Measurements from ENCODE around the gene PRIM2.
"Not testable (repeated sequence)": the region's sequence is repeated elsewhere in the genome, so short reads cannot be mapped to it uniquely, and the experiment has no call there.

The PRIM2 gene

DNA sequence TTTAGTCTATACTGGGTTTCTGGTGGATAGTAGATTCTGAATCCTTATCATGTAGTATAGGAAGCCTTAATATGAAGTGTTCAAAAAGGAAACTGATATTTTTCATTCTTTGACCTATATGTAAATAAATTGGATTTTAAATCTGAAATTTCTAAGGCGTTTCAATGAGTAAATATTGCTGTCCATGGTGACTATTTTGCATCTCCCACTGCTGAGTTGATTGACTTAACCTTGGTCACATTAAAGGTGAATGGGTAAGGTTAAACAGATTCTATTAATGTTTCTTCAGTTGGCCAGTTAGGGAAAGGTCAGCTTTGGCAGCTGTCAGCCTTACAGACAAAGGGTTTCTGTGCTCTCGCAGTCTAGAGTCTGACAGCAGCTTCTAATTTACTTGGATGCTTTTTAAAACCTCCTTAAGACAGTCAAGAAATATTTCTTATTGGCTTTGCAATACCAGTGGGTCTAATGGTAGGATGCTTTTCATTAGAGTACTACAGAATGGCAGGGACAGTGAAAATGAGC, 24.8 kb downstream of the PRIM2 start:
- Histone ChIP-seq H3K9me3 (ENCODE audit: control insufficient read depth, low read depth, low read length) (no peaks in the 10 kb centered on the region), H3K4me1 (ENCODE audit: control insufficient read depth, low read depth, low read length) (no peaks in the 10 kb centered on the region)

DNA sequence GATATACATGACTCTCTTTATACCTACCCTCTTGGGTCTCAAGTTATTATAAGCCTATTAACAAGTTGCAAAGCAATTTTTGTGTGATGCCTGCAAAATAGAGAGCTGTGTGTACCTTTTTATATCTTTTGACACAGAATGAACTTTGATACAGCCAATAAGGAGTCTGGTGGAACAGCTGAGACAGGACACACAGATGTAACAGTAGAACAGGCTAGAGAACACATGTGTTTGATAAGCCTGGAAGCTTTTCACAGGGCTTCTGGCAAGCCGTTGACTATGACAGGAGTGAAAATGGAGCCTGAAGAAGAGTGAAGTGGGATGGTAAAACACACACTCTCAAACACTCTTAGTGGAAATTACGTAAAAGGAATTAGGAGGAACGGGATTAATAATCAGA, 25.9 kb downstream of the PRIM2 start:
- not testable (repeated sequence) for H3K27me3 ChIP-seq (ENCODE audit: control insufficient read depth, insufficient read depth, low read length); H3K4me1 ChIP-seq (ENCODE audit: control insufficient read depth, low read depth, low read length)

More for the DNA sequence above, 24.8 kb downstream of the PRIM2 start:
- no peak overlapping the region for H3K9ac ChIP-seq (ENCODE audit: low read length)
- no peak overlapping the region for H3K4me3 ChIP-seq (ENCODE audit: low read length)
- H3K36me3 ChIP-seq (ENCODE audit: control insufficient read depth, low read depth, low read length), result no peaks in the 10 kb centered on the region
- no peak overlapping the region for H3K27ac ChIP-seq (ENCODE audit: low read length)
- H3K27me3 ChIP-seq (ENCODE audit: control insufficient read depth, insufficient read depth, low read length), result no peaks in the 10 kb centered on the region

DNA sequence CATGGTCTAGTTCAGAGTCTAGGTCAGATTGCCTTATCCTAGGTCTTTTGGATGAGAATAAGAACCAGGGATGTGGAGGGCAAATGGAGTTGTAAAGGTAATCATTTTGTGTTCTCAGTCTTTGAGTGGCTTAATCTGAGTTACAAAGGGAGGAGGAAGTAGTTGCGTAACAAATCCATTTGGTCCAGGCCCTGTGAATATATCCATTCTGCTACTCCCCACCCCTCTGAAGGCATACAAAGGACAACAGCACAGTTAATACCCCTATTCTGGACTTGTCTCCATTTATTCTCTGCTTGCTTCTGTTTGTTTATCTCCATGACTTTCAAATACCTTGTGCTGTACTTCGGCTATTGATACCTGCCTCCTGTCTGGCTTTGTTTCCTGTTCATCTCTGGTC, 29.3 kb downstream of the PRIM2 start:
- H3K27me3 ChIP-seq (ENCODE audit: control insufficient read depth, insufficient read depth, low read length); H3K36me3 ChIP-seq (ENCODE audit: control insufficient read depth, low read depth, low read length); H3K9ac ChIP-seq (ENCODE audit: low read length); H3K27ac ChIP-seq (ENCODE audit: low read length); H3K9me3 ChIP-seq (ENCODE audit: control insufficient read depth, low read depth, low read length); H3K4me1 ChIP-seq (ENCODE audit: control insufficient read depth, low read depth, low read length); H3K4me3 ChIP-seq (ENCODE audit: low read length): not testable (repeated sequence)

More for the DNA sequence above, 25.9 kb downstream of the PRIM2 start:
- H3K9me3 ChIP-seq (ENCODE audit: control insufficient read depth, low read depth, low read length); H3K9ac ChIP-seq (ENCODE audit: low read length); H3K4me3 ChIP-seq (ENCODE audit: low read length); H3K36me3 ChIP-seq (ENCODE audit: control insufficient read depth, low read depth, low read length); H3K27ac ChIP-seq (ENCODE audit: low read length): not testable (repeated sequence)

DNA sequence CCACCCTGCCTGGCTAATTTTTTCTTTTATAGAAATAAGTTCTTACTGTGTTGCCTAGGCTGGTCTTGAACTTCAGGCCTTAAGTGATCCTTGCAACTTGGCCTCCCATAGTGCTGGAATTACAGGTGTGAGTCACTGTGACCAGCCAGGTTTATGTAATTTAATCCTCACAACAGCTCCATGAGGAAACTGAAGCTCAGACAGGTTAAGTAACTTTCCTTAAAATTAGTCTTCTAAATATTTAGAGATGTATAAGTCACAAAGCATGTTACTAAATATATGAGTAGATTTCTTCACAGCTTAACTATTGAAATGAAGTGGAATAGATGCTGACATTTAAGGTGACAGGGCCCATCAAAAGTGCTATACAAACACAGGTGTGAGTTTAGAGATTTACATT, 30.2 kb downstream of the PRIM2 start:
- H3K36me3 ChIP-seq (ENCODE audit: control insufficient read depth, low read depth, low read length); H3K9me3 ChIP-seq (ENCODE audit: control insufficient read depth, low read depth, low read length); H3K27ac ChIP-seq (ENCODE audit: low read length); H3K4me3 ChIP-seq (ENCODE audit: low read length); H3K9ac ChIP-seq (ENCODE audit: low read length); H3K27me3 ChIP-seq (ENCODE audit: control insufficient read depth, insufficient read depth, low read length); H3K4me1 ChIP-seq (ENCODE audit: control insufficient read depth, low read depth, low read length): not testable (repeated sequence)

DNA sequence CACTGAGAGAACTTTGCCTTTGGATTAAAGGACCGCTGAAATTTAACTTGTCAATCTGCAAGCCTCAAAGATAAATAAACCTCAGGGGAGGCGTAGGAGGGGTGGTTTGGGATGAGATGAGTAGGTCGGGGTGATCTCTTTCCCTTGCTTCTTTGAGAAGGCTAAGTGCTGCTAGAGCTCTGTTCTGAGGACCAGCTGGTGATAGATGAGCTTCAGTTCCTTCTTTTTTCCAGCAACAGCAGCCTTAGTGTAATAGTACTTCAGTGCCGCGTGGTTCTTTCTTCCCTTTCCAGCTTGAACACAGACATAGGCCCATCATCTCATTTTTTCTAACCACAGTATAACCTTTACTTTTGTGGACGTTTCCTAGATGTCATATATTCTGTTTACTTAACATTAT, 33.0 kb downstream of the PRIM2 start:
- H3K4me3 ChIP-seq (ENCODE audit: low read length); H3K36me3 ChIP-seq (ENCODE audit: control insufficient read depth, low read depth, low read length); H3K4me1 ChIP-seq (ENCODE audit: control insufficient read depth, low read depth, low read length); H3K27ac ChIP-seq (ENCODE audit: low read length); H3K9me3 ChIP-seq (ENCODE audit: control insufficient read depth, low read depth, low read length); H3K9ac ChIP-seq (ENCODE audit: low read length); H3K27me3 ChIP-seq (ENCODE audit: control insufficient read depth, insufficient read depth, low read length): not testable (repeated sequence)

DNA sequence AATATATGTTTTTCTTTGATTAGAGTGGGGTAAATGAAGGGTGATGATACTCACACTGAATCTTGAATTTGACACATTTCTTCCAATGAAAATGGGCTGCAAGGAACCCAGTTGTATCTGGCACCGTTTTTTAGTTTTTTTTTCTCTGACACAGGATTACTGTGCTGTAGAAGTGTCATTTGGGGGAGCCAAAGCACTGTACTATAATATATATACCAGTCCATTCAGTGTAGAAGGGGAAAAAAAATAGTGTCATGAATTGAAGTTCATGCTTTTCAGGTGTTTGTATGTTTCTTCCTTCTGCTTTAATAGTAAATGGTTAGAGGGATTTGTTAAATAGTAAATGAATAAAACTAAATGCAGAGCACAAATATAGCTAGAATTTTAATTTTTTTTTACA, 35.2 kb downstream of the PRIM2 start:
- H3K36me3 ChIP-seq (ENCODE audit: control insufficient read depth, low read depth, low read length); H3K9ac ChIP-seq (ENCODE audit: low read length); H3K27me3 ChIP-seq (ENCODE audit: control insufficient read depth, insufficient read depth, low read length); H3K4me3 ChIP-seq (ENCODE audit: low read length); H3K4me1 ChIP-seq (ENCODE audit: control insufficient read depth, low read depth, low read length); H3K27ac ChIP-seq (ENCODE audit: low read length); H3K9me3 ChIP-seq (ENCODE audit: control insufficient read depth, low read depth, low read length): not testable (repeated sequence)

DNA sequence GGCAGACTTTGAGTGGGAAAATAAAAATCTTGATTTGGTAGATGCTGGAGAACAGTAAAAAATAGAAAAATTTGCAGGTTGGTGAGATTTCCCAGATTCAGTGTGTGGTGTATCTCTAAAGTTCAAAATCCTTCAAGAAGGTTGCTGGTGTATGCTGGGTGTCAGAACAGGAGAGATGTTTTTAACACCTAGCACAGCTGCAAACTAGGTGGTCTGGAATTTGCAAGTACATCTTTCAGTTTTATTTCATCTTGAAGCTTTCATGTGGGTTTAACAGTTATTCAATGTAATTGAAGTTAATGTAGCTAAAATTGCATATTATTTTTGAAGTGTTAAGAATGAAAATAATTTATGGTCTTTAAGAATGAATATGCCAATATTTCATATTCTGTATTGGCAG, 40.9 kb downstream of the PRIM2 start:
- H3K9me3 ChIP-seq (ENCODE audit: control insufficient read depth, low read depth, low read length); H3K27ac ChIP-seq (ENCODE audit: low read length): not testable (repeated sequence)

DNA sequence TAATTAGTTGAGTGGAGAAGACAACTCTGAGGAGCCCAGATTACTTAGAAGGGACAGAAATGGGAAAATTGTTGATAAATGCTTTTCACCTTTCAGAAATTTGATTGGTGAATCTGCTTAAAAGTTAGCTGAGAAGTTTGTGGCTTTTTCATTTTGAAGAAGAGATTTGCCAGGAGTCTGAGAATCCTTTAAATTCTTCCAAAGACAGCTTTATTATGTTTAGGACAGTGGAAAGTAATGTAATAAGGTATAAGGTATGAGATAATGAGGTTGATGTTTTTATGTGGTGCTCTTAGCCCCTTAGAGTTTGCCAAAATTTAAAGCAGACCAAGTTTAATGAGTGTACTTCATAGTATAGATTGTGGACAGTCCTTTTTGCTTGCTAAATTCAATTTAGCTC, 42.3 kb downstream of the PRIM2 start:
- H3K4me1 ChIP-seq (ENCODE audit: control insufficient read depth, low read depth, low read length); H3K9me3 ChIP-seq (ENCODE audit: control insufficient read depth, low read depth, low read length); H3K4me3 ChIP-seq (ENCODE audit: low read length); H3K27ac ChIP-seq (ENCODE audit: low read length); H3K9ac ChIP-seq (ENCODE audit: low read length); H3K27me3 ChIP-seq (ENCODE audit: control insufficient read depth, insufficient read depth, low read length); H3K36me3 ChIP-seq (ENCODE audit: control insufficient read depth, low read depth, low read length): not testable (repeated sequence)

More for the DNA sequence above, 40.9 kb downstream of the PRIM2 start:
- not testable (repeated sequence) for H3K36me3 ChIP-seq (ENCODE audit: control insufficient read depth, low read depth, low read length); H3K9ac ChIP-seq (ENCODE audit: low read length); H3K4me3 ChIP-seq (ENCODE audit: low read length); H3K27me3 ChIP-seq (ENCODE audit: control insufficient read depth, insufficient read depth, low read length); H3K4me1 ChIP-seq (ENCODE audit: control insufficient read depth, low read depth, low read length)

DNA sequence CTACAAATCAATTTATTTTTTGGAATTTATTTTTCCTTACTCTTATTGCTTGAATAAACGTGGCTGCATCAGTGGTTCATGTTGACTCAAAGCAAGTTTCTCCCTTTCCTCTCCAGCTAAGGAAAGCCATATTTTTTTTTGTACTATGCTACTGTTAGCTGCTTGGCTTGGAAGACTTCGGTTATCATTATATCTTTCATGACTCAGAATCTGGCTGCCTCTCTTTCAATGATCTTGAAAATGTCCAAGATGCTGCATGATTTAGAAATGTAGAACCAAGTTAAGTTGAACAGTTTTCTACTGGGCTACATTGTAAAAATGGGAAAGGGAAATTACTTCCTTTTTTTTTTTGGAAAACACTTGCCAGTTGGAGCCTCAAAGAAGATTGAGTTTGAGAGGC, 44.9 kb downstream of the PRIM2 start:
- not testable (repeated sequence) for H3K36me3 ChIP-seq (ENCODE audit: control insufficient read depth, low read depth, low read length); H3K27me3 ChIP-seq (ENCODE audit: control insufficient read depth, insufficient read depth, low read length); H3K27ac ChIP-seq (ENCODE audit: low read length); H3K4me1 ChIP-seq (ENCODE audit: control insufficient read depth, low read depth, low read length); H3K4me3 ChIP-seq (ENCODE audit: low read length); H3K9me3 ChIP-seq (ENCODE audit: control insufficient read depth, low read depth, low read length); H3K9ac ChIP-seq (ENCODE audit: low read length)

DNA sequence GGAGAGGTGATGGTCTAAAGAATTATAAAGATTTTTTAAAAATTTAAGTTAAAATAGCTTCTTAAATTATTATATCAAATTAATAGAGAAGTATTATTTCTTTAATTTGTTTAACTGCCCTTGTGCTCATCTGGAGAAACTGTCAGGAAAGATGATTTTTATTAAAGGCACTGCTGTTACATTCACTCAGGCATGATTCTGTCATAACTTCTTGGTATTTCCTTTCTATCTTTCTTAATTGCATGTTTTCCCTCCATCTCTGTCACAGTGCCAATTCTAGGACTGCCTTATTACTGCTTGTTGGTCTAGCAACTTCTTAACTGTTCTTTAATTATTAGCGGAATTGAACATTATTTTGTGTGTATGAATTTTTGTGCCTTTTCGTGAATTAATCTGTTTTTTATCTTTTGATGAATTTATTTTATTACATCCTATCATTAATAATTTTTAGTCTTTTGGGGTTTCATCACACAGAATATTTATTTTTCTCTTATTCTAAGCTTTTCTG, 47.7 kb downstream of the PRIM2 start:
- not testable (repeated sequence) for H3K9ac ChIP-seq (ENCODE audit: low read length); H3K36me3 ChIP-seq (ENCODE audit: control insufficient read depth, low read depth, low read length); H3K27me3 ChIP-seq (ENCODE audit: control insufficient read depth, insufficient read depth, low read length); H3K27ac ChIP-seq (ENCODE audit: low read length); H3K4me3 ChIP-seq (ENCODE audit: low read length); H3K9me3 ChIP-seq (ENCODE audit: control insufficient read depth, low read depth, low read length); H3K4me1 ChIP-seq (ENCODE audit: control insufficient read depth, low read depth, low read length)

DNA sequence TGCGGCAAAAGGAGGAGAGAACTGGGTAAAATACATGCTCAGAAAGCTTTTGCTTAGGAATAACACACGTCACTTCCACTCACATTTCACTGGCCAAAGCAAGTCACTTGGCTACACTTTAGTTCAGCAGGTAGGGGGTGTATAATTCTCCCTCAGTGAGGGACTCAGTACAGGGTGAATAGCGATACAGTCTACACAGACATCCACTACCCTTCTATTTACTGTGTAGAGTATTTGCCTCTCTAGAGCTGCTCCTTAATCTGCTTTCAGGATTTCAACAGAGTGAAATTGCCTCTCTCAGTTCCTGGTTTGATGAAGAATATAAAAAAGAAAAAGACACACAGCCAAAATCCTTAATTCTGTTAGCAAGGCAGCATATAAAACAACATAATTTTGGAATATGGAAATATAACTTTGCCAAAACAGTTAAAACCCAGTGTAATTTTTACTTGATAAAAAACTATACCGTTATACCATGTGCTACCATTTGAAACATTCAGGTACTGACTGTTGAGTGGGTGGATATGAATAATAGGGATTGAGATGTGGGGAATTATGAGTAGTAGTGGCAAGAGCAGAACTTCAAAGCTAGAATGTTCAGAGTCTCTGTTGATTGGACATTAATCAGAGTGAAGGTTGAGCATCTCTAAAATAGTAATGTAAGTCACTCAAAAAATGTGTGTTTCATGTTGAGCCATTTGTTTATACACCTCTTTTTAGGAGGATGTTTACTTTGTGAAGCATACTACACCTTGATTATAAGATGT, 51.7 kb downstream of the PRIM2 start:
- H3K27ac ChIP-seq (ENCODE audit: low read length); H3K9me3 ChIP-seq (ENCODE audit: control insufficient read depth, low read depth, low read length); H3K27me3 ChIP-seq (ENCODE audit: control insufficient read depth, insufficient read depth, low read length); H3K9ac ChIP-seq (ENCODE audit: low read length); H3K4me1 ChIP-seq (ENCODE audit: control insufficient read depth, low read depth, low read length); H3K4me3 ChIP-seq (ENCODE audit: low read length); H3K36me3 ChIP-seq (ENCODE audit: control insufficient read depth, low read depth, low read length): not testable (repeated sequence)

DNA sequence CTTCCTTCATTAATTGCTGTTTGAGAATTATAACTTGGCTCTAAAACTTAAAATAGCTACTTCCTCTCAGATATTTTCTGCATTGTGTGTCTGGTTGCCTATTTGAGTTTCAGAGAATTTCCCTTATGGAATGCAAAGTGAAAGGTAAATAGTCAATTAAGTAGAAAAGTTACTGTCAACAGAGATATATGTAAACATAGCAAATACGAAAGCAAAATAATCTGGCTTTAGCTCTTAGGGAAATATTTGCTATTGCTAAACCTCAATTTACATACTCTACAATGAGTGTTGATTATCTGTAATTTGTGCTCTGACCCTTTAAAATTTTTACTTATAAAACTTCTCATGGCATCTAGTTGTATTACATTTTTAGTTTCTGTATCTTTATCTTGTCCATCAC, 54.3 kb downstream of the PRIM2 start:
- H3K27ac ChIP-seq (ENCODE audit: low read length); H3K4me3 ChIP-seq (ENCODE audit: low read length); H3K9ac ChIP-seq (ENCODE audit: low read length); H3K4me1 ChIP-seq (ENCODE audit: control insufficient read depth, low read depth, low read length); H3K27me3 ChIP-seq (ENCODE audit: control insufficient read depth, insufficient read depth, low read length); H3K9me3 ChIP-seq (ENCODE audit: control insufficient read depth, low read depth, low read length); H3K36me3 ChIP-seq (ENCODE audit: control insufficient read depth, low read depth, low read length): not testable (repeated sequence)
